Caco-2 (cell line): Measurements from ENCODE around the gene SLX9. TPM values are rescaled to one million over a fixed set of nuclear protein-coding genes. Genes with fewer than 3 reads are reported as not detected.

Source experiments
- BruUV-seq: library from RNA; stranded (reverse); fragments of 400-500 nt; replicated peaks from 2 replicates; lab custom pipeline; 2021; lab: Mats Ljungman, UMichigan
- CTCF ChIA-PET: fragments of 300-600 bp; sonication (Branson Sonifier 250); formaldehyde crosslinking; loops from one replicate; lab custom pipeline; 2022; ENCODE audit warnings: antibody characterized with exemption; lab: Charles Lee
- POLR2A ChIA-PET: fragments of 300-600 bp; sonication (Branson Sonifier 250); formaldehyde crosslinking; loops from one replicate; lab custom pipeline; 2022; ENCODE audit warnings: antibody characterized with exemption; lab: Charles Lee
- DNase-seq, 2 experiments: peaks; one replicate each; pipeline versions ENCODE4 v3.0.0 to v3.0.0-alpha.2; 2020 to 2022
- H3K27me3 ChIP-seq: replicated peaks from 2 replicates; pipeline ENCODE4 v1.6.0; 2011; ENCODE audit warnings: low read length; ENCODE audit not compliant: control insufficient read depth, insufficient read depth
- H3K36me3 ChIP-seq: 2 replicates; pipeline ENCODE4 v1.5.1; 2011; ENCODE audit warnings: low read length; ENCODE audit not compliant: control insufficient read depth, insufficient read depth
- H3K4me1 ChIP-seq: fragments of 250-450 bp; sonication (Bioruptor Pico); 2 replicates; pipeline ENCODE4 v1.5.1; 2020; ENCODE audit warnings: mild to moderate bottlenecking
- H3K4me3 ChIP-seq: 2 replicates; pipeline ENCODE4 v1.5.1; 2011; ENCODE audit warnings: low read depth, mild to moderate bottlenecking, control low read depth, low read length
- H3K9me3 ChIP-seq: fragments of 250-450 bp; sonication (Bioruptor Pico); 2 replicates; pipeline ENCODE4 v1.5.1; 2020; ENCODE audit warnings: mild to moderate bottlenecking, moderate library complexity
- H3K27ac Mint-ChIP-seq: one replicate; pipeline ENCODE4 v1.8.0; 2022; ENCODE audit warnings: mixed read lengths; ENCODE audit not compliant: unreplicated experiment
- H3K27me3 Mint-ChIP-seq: one replicate; pipeline ENCODE4 v1.8.0; 2022; ENCODE audit warnings: mixed read lengths; ENCODE audit not compliant: insufficient read depth, unreplicated experiment
- H3K36me3 Mint-ChIP-seq: one replicate; pipeline ENCODE4 v1.8.0; 2022; ENCODE audit warnings: mild to moderate bottlenecking, mixed read lengths; ENCODE audit not compliant: insufficient read depth, unreplicated experiment
- H3K4me1 Mint-ChIP-seq: one replicate; pipeline ENCODE4 v1.8.0; 2022; ENCODE audit warnings: low read depth, mixed read lengths; ENCODE audit not compliant: unreplicated experiment
- H3K4me3 Mint-ChIP-seq: one replicate; pipeline ENCODE4 v1.8.0; 2022; ENCODE audit warnings: mild to moderate bottlenecking, moderate library complexity, mixed read lengths; ENCODE audit not compliant: unreplicated experiment
- H3K9me3 Mint-ChIP-seq: one replicate; pipeline ENCODE4 v1.8.0; 2022; ENCODE audit warnings: mixed read lengths; ENCODE audit not compliant: unreplicated experiment
- intact Hi-C: fragments of 100-400 bp; cut with micrococcal nuclease; formaldehyde crosslinking; loops from one replicate; pipeline ENCODE4 v1.10.0; 2022; ENCODE audit not compliant: unreplicated experiment
- total RNA-seq: library from RNA; stranded (reverse); gene quantifications from 2 replicates; pipeline ENCODE4 v1.2.3, GENCODE V29; 2022
- TF ChIP-seq, protein P1 (sequence below), 2 experiments: fragments of 200-600 bp in 1 of 2; IDR thresholded peaks; 1 replicate in 1 of 2; 2 replicates in 1 of 2; pipeline versions ENCODE4 v1.5.1 to v1.8.0; 2011 to 2022; ENCODE audit warnings: antibody characterized with exemption in 1 of 2, control low read depth in 1 of 2, inconsistent platforms in 1 of 2, low read depth in 1 of 2, low read length in 1 of 2, mild to moderate bottlenecking in 1 of 2, moderate library complexity in 1 of 2; ENCODE audit not compliant: insufficient read depth in 1 of 2, severe bottlenecking in 1 of 2, unreplicated experiment in 1 of 2

SLX9 gene
- total RNA-seq, 1 experiment from 2014 or later, result 62.1 TPM

DNA sequence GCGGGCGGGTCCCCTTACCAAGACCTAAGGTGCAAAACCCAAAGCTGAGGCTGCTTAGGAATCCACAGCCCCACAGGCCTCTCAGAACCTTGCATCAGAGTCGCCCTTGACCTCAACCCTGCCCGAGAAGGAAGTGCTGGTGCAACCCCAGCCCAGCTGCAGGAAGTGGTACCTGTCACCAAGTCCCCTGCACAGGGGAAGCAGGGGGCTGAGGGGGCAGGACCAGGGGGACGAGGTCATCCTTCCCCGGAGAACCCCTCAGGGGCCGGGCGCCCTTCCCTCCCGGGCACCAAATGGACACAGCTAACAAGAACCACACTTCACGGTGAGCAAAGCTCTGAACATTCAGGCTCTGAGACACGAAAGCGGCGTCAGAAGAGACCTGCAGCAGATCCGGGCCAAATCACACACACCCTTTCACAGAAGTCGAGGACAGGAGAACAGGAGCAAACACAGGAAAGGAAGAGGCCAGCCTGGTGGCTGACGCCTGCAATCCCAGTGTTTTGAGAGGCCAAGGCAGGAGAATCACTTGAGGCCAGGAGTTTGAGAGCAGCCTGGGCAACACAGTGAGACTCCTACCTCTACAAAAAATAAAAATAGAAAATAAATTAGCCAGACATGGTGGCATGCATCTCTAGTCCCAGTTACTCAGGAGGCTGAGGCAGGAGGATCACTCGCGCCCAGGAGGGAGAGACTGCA lies 25.5 kb upstream of the SLX9 start:
- no peak for DNase-seq
- Histone ChIP-seq H3K4me1 (no peaks in the 10 kb centered on the region), H3K9me3 (no peaks in the 10 kb centered on the region), H3K4me3 (no peak overlapping the region), H3K27me3 (no peaks in the 10 kb centered on the region), H3K36me3 (no peaks in the 10 kb centered on the region)
- BruUV-seq, result no TSS peak
- H3K9me3 Mint-ChIP-seq, result no peaks in the 10 kb centered on the region
- POLR2A ChIA-PET, result no interaction called here
- CTCF ChIA-PET, result no interaction called here
- intact Hi-C loops, result no loop called here
- no peaks in the 10 kb centered on the region for H3K4me1 Mint-ChIP-seq
- TF ChIP-seq, protein P1, sequence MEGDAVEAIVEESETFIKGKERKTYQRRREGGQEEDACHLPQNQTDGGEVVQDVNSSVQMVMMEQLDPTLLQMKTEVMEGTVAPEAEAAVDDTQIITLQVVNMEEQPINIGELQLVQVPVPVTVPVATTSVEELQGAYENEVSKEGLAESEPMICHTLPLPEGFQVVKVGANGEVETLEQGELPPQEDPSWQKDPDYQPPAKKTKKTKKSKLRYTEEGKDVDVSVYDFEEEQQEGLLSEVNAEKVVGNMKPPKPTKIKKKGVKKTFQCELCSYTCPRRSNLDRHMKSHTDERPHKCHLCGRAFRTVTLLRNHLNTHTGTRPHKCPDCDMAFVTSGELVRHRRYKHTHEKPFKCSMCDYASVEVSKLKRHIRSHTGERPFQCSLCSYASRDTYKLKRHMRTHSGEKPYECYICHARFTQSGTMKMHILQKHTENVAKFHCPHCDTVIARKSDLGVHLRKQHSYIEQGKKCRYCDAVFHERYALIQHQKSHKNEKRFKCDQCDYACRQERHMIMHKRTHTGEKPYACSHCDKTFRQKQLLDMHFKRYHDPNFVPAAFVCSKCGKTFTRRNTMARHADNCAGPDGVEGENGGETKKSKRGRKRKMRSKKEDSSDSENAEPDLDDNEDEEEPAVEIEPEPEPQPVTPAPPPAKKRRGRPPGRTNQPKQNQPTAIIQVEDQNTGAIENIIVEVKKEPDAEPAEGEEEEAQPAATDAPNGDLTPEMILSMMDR (IDR thresholded peaks at IDR 0.05; ENCODE audit: insufficient read depth in 1 of 2, low read depth in 1 of 2, low read length in 1 of 2, severe bottlenecking in 1 of 2, unreplicated experiment in 1 of 2), result no peak
- no peaks in the 10 kb centered on the region for H3K36me3 Mint-ChIP-seq
- H3K27me3 Mint-ChIP-seq, result peaks cover 1% of the 10 kb centered on the region
- no peak overlapping the region for H3K4me3 Mint-ChIP-seq
- H3K27ac Mint-ChIP-seq, result no peak overlapping the region

DNA sequence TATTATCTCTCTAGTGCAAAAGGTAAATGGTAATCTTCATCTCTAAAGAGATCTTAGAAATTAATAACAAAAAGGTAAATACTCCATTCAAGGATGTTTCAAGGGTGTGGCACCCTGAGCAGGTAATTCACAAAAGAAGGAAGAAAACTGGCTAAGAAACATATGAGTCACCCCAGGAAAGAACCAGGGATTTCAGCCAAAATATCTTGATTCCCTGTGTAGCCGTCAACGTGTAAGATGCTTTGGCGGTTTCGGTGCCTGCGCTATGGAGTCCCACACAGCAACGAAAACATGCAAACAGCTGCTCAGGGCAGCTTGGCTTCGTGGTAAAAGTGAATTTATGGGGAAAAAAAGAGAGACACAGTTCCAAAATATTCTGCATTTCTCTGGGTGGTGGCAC lies 22.9 kb upstream of the SLX9 start:
- Histone ChIP-seq H3K36me3 (no peaks in the 10 kb centered on the region), H3K9me3 (no peaks in the 10 kb centered on the region), H3K4me1 (no peaks in the 10 kb centered on the region), H3K27me3 (no peaks in the 10 kb centered on the region; the same call in 1 of the 2 replicates), H3K4me3 (no peak overlapping the region)
- ChIA-PET CTCF (interaction anchor here (0.6 kb wide), 1 partner anchor 269 kb away, joined by 3 read pairs; no protein-coding TSS in a partner anchor), POLR2A (no interaction called here)
- Mint-ChIP-seq H3K4me1 (no peaks in the 10 kb centered on the region), H3K27me3 (peaks cover 7% of the 10 kb centered on the region), H3K27ac (no peak overlapping the region), H3K9me3 (no peaks in the 10 kb centered on the region), H3K36me3 (no peaks in the 10 kb centered on the region), H3K4me3 (no peak overlapping the region)
- BruUV-seq, result no TSS peak
- DNase-seq, result no peak
- intact Hi-C loops, result no loop called here
- TF ChIP-seq, protein P1 (IDR thresholded peaks at IDR 0.05; ENCODE audit: insufficient read depth in 1 of 2, low read depth in 1 of 2, low read length in 1 of 2, severe bottlenecking in 1 of 2, unreplicated experiment in 1 of 2), result no peak

GRCh38 chr21:44917446-44918106 lies 22.3 kb upstream of the SLX9 start:
- no peaks in the 10 kb centered on the region for H3K4me1 Mint-ChIP-seq
- H3K27me3 Mint-ChIP-seq, result peaks cover 8% of the 10 kb centered on the region
- H3K4me3 Mint-ChIP-seq, result no peak overlapping the region
- ChIA-PET POLR2A (no interaction called here), CTCF (no interaction called here)
- no TSS peak for BruUV-seq
- no peak overlapping the region for H3K4me3 ChIP-seq
- no peaks in the 10 kb centered on the region for H3K9me3 ChIP-seq
- H3K9me3 Mint-ChIP-seq, result no peaks in the 10 kb centered on the region
- intact Hi-C loops, result no loop called here
- H3K36me3 ChIP-seq, result no peaks in the 10 kb centered on the region
- no peak for DNase-seq
- H3K4me1 ChIP-seq, result no peaks in the 10 kb centered on the region
- H3K27ac Mint-ChIP-seq, result no peak overlapping the region
- H3K27me3 ChIP-seq, result no peaks in the 10 kb centered on the region; the same call in 1 of the 2 replicates
- TF ChIP-seq, protein P1 (IDR thresholded peaks at IDR 0.05; ENCODE audit: insufficient read depth in 1 of 2, low read depth in 1 of 2, low read length in 1 of 2, severe bottlenecking in 1 of 2, unreplicated experiment in 1 of 2), result no peak
- no peaks in the 10 kb centered on the region for H3K36me3 Mint-ChIP-seq
